OCI-LY7 (cell line): Measurements from ENCODE around the gene CACNA1I. TPM values are rescaled to one million over a fixed set of nuclear protein-coding genes. Genes with fewer than 3 reads are reported as not detected.
A peak's percentile ranks its signal among the peaks of the same experiment; 100 is the strongest.
"Not testable (repeated sequence)": the region's sequence is repeated elsewhere in the genome, so short reads cannot be mapped to it uniquely, and the experiment has no call there.

ENCODE experiments used
- Bru-seq: library from RNA; stranded (reverse); fragments of 400-500 nt; gene quantifications from one replicate; lab custom pipeline; 2021; lab: Mats Ljungman, UMichigan
- BruChase-seq, 2 experiments: library from RNA; stranded (reverse); fragments of 400-500 nt; gene quantifications; one replicate each; lab custom pipeline; 2021; lab: Mats Ljungman, UMichigan
- BruUV-seq: library from RNA; stranded (reverse); fragments of 400-500 nt; replicated peaks from 2 replicates; lab custom pipeline; 2021; lab: Mats Ljungman, UMichigan
- CTCF ChIA-PET: fragments of 300-600 bp; sonication (Branson Sonifier 250); formaldehyde crosslinking; loops from one replicate; lab custom pipeline; 2022; ENCODE audit warnings: antibody characterized with exemption; ENCODE audit not compliant: unreplicated experiment; lab: Charles Lee
- POLR2A ChIA-PET: fragments of 300-600 bp; sonication (Branson Sonifier 250); formaldehyde crosslinking; loops from one replicate; lab custom pipeline; 2022; ENCODE audit warnings: antibody characterized with exemption; lab: Charles Lee
- DNase-seq: peaks from one replicate; pipeline ENCODE4 v3.0.0-alpha.2; 2015; ENCODE audit warnings: low spot score
- H2AFZ ChIP-seq: fragments of 200-600 bp; sonication (generic), shearing (Covaris generic); 2 replicates; pipeline ENCODE4 v1.6.1; 2014; ENCODE audit warnings: mild to moderate bottlenecking, antibody characterized with exemption, low read length, moderate library complexity
- H3K27ac ChIP-seq: fragments of 200-600 bp; sonication (generic); 2 replicates; pipeline ENCODE4 v1.5.1; 2014; ENCODE audit warnings: mixed run types, low read depth, mild to moderate bottlenecking, moderate library complexity, low read length, inconsistent platforms; ENCODE audit not compliant: poor library complexity, severe bottlenecking
- H3K36me3 ChIP-seq: fragments of 200-600 bp; sonication (generic); 2 replicates; pipeline ENCODE4 v1.6.1; 2014; ENCODE audit warnings: mild to moderate bottlenecking, antibody characterized with exemption, low read length, moderate library complexity, mixed read lengths; ENCODE audit not compliant: insufficient read depth
- H3K4me1 ChIP-seq: fragments of 200-600 bp; sonication (generic); 2 replicates; pipeline ENCODE4 v1.5.1; 2014; ENCODE audit warnings: mild to moderate bottlenecking, low read length; ENCODE audit not compliant: insufficient read depth, poor library complexity, severe bottlenecking
- H3K4me2 ChIP-seq: fragments of 200-600 bp; sonication (generic); 2 replicates; pipeline ENCODE4 v1.6.1; 2014; ENCODE audit warnings: mild to moderate bottlenecking, low read length
- H3K4me3 ChIP-seq: fragments of 200-600 bp; sonication (generic); 2 replicates; pipeline ENCODE4 v1.5.1; 2014; ENCODE audit warnings: mild to moderate bottlenecking, low read depth, low read length; ENCODE audit not compliant: poor library complexity, severe bottlenecking
- H3K79me2 ChIP-seq: fragments of 200-600 bp; sonication (generic); 2 replicates; pipeline ENCODE4 v1.6.1; 2016; ENCODE audit warnings: low read depth, mild to moderate bottlenecking, low read length, moderate library complexity, mixed read lengths; ENCODE audit not compliant: insufficient read depth
- H3K9me2 ChIP-seq: fragments of 200-600 bp; sonication (generic); 2 replicates; pipeline ENCODE4 v1.6.1; 2016; ENCODE audit warnings: mild to moderate bottlenecking, low read length, mixed read lengths; ENCODE audit not compliant: insufficient read depth
- H3K9me3 ChIP-seq: fragments of 200-600 bp; sonication (generic); 2 replicates; pipeline ENCODE4 v1.6.1; 2014; ENCODE audit warnings: mild to moderate bottlenecking, mixed run types, low read length, mixed read lengths
- H4K20me1 ChIP-seq: fragments of 200-600 bp; sonication (generic); 2 replicates; pipeline ENCODE4 v1.6.1; 2014; ENCODE audit warnings: mild to moderate bottlenecking, antibody characterized with exemption, low read length, moderate library complexity, mixed read lengths; ENCODE audit not compliant: insufficient read depth
- EZH2phosphoT487 ChIP-seq: fragments of 200-600 bp; sonication (generic); IDR thresholded peaks from 2 replicates; pipeline ENCODE4 v1.6.1; 2018; ENCODE audit warnings: low read depth, borderline replicate concordance, mild to moderate bottlenecking, mixed run types, antibody characterized with exemption, low read length, moderate library complexity, mixed read lengths
- intact Hi-C: fragments of 100-400 bp; cut with micrococcal nuclease; formaldehyde crosslinking; loops from one replicate; pipeline ENCODE4 v1.10.0; 2022; ENCODE audit not compliant: unreplicated experiment
- long read RNA-seq: library from polyadenylated mRNA; stranded (forward); transcript quantifications from one replicate; pipeline ENCODE4 v2.0.0, GENCODE V29; 2022
- total RNA-seq, 2 experiments: library from RNA; depleted of rRNA in 1 of 2; stranded (reverse); fragments of >200 nt in 1 of 2; shearing (Covaris generic) in 1 of 2; gene quantifications; 2 replicates each; pipeline ENCODE4 v1.2.3, GENCODE V29; 2014 to 2022
- TF ChIP-seq, protein P1 (sequence below): fragments of 200-600 bp; sonication (generic); conservative IDR thresholded peaks from 2 replicates; pipeline ENCODE4 v1.5.1; 2014; ENCODE audit warnings: mild to moderate bottlenecking, antibody characterized with exemption, low read length, moderate library complexity, mixed read lengths

Gene CACNA1I
- total RNA-seq (2014; rRNA removed; shearing (Covaris generic)) (0.03 TPM in 2 replicates), total RNA-seq (2022) (0.17 TPM in 1 of 2 replicates, not detected in the other), Bru-seq, nascent RNA (percentile 4 among the genes with signal in this experiment), BruChase-seq, experiment 1, labeled RNA remaining after a 6-hour chase (percentile 4 among the genes with signal in this experiment), BruChase-seq, experiment 2, labeled RNA remaining after a 2-hour chase (percentile 4 among the genes with signal in this experiment)
- long read RNA-seq = 0 reads

DNA sequence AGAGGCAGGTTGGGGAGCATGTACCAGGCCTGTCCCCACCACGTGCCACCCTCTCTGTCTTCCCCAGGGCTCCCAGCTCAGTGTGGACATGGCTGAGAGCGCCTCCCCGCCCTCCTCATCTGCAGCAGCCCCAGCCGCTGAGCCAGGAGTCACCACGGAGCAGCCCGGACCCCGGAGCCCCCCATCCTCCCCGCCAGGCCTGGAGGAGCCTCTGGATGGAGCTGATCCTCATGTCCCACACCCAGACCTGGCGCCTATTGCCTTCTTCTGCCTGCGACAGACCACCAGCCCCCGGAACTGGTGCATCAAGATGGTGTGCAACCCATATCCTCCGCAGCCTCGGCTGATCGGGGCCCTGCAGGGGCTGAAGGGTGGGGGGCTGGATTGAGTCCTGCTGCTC, at the start of gene CACNA1I:
CACNA1I (plus strand) TSS at position 89 of the 400 bp plus-strand sequence; CDS start at position 89, 0 bp downstream.
- Histone ChIP-seq H3K79me2 (no peaks in the 10 kb centered on the region), H3K36me3 (no peaks in the 10 kb centered on the region), H3K9me3 (no peaks in the 10 kb centered on the region), H3K9me2 (no peaks in the 10 kb centered on the region), H3K4me3 (no peak within 1 kb of the TSS), H3K27ac (no peak within 1 kb of the TSS), H3K4me2 (no peak within 1 kb of the TSS), H3K4me1 (peaks cover 28% of the 10 kb centered on the region), H4K20me1 (no peaks in the 10 kb centered on the region), H2AFZ (no peak within 1 kb of the TSS)
- CTCF ChIA-PET = no interaction called here
- no TSS peak for BruUV-seq
- DNase-seq = no peak
- POLR2A ChIA-PET = no interaction called here
- TF ChIP-seq, protein P1, sequence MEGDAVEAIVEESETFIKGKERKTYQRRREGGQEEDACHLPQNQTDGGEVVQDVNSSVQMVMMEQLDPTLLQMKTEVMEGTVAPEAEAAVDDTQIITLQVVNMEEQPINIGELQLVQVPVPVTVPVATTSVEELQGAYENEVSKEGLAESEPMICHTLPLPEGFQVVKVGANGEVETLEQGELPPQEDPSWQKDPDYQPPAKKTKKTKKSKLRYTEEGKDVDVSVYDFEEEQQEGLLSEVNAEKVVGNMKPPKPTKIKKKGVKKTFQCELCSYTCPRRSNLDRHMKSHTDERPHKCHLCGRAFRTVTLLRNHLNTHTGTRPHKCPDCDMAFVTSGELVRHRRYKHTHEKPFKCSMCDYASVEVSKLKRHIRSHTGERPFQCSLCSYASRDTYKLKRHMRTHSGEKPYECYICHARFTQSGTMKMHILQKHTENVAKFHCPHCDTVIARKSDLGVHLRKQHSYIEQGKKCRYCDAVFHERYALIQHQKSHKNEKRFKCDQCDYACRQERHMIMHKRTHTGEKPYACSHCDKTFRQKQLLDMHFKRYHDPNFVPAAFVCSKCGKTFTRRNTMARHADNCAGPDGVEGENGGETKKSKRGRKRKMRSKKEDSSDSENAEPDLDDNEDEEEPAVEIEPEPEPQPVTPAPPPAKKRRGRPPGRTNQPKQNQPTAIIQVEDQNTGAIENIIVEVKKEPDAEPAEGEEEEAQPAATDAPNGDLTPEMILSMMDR = no peak
- no peak for TF ChIP-seq EZH2phosphoT487
- intact Hi-C loops = no loop called here

DNA sequence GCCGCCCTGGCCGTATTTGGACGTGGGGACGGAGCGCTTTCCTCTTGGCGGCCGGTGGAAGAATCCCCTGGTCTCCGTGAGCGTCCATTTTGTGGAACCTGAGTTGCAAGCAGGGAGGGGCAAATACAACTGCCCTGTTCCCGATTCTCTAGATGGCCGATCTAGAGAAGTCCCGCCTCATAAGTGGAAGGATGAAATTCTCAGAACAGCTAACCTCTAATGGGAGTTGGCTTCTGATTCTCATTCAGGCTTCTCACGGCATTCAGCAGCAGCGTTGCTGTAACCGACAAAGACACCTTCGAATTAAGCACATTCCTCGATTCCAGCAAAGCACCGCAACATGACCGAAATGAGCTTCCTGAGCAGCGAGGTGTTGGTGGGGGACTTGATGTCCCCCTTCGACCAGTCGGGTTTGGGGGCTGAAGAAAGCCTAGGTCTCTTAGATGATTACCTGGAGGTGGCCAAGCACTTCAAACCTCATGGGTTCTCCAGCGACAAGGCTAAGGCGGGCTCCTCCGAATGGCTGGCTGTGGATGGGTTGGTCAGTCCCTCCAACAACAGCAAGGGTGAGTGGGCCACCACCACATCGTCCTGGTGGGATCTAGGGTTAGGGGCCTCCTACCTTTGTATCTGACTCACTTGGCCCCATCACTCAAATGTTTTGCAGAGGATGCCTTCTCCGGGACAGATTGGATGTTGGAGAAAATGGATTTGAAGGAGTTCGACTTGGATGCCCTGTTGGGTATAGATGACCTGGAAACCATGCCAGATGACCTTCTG, 49.3 kb upstream of the CACNA1I start:
- H2AFZ ChIP-seq, CTCF ChIA-PET, POLR2A ChIA-PET, H3K9me3 ChIP-seq, H3K9me2 ChIP-seq, BruUV-seq, DNase-seq: not testable (repeated sequence)
- peaks cover 56% of the 10 kb centered on the region for H3K4me1 ChIP-seq
- H3K27ac ChIP-seq = peak overlapping the region; percentile 89
- H3K79me2 ChIP-seq = peaks cover 71% of the 10 kb centered on the region
- peaks cover 25% of the 10 kb centered on the region for H4K20me1 ChIP-seq
- peak overlapping the region; percentile 85 for H3K4me3 ChIP-seq
- intact Hi-C loops = loop anchor here (1.0 kb wide), 1 partner anchor 19 kb away; the partner anchor contains the start of gene MIEF1
- peaks cover 81% of the 10 kb centered on the region for H3K36me3 ChIP-seq
- peak overlapping the region; percentile 81 for H3K4me2 ChIP-seq

DNA sequence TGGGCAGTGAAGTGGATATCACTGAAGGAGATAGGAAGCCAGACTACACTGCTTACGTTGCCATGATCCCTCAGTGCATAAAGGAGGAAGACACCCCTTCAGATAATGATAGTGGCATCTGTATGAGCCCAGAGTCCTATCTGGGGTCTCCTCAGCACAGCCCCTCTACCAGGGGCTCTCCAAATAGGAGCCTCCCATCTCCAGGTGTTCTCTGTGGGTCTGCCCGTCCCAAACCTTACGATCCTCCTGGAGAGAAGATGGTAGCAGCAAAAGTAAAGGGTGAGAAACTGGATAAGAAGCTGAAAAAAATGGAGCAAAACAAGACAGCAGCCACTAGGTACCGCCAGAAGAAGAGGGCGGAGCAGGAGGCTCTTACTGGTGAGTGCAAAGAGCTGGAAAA, 48.5 kb upstream of the CACNA1I start:
- Histone ChIP-seq H3K4me3 (peak overlapping the region; percentile 85), H3K4me2 (peak overlapping the region; percentile 81), H4K20me1 (peaks cover 25% of the 10 kb centered on the region), H3K79me2 (peaks cover 64% of the 10 kb centered on the region), H3K27ac (peak overlapping the region; percentile 89), H3K36me3 (peaks cover 75% of the 10 kb centered on the region), H3K4me1 (peaks cover 64% of the 10 kb centered on the region)
- intact Hi-C loops, CTCF ChIA-PET, H3K9me3 ChIP-seq, DNase-seq, H2AFZ ChIP-seq, POLR2A ChIA-PET, H3K9me2 ChIP-seq: not testable (repeated sequence)
- TSS peak; percentile 85 for BruUV-seq
